Measurements from ENCODE around the gene LGALS1.
"Not testable (repeated sequence)": the region's sequence is repeated elsewhere in the genome, so short reads cannot be mapped to it uniquely, and the experiment has no call there.

LGALS1 gene

GRCh38 chr22:37715760-37716159, 40.3 kb downstream of the LGALS1 start:
- Histone ChIP-seq H3K27ac (ENCODE audit: low read length) (no peak overlapping the region), H3K4me3 (ENCODE audit: low read depth in 1 of 2, low read length in 2 of 2) (no peak overlapping the region), H3K4me2 (ENCODE audit: insufficient read depth, low read length) (no peak overlapping the region), H4K20me1 (ENCODE audit: insufficient read depth, low read length) (no peaks in the 10 kb centered on the region), H3K27me3 (ENCODE audit: insufficient read depth, low read length, poor library complexity) (no peaks in the 10 kb centered on the region), H3K4me1 (ENCODE audit: insufficient read depth, low read length) (no peaks in the 10 kb centered on the region), H3K9me3 (ENCODE audit: insufficient read depth, low read length, severe bottlenecking) (no peaks in the 10 kb centered on the region), H3K79me2 (ENCODE audit: insufficient read depth, low read length) (no peaks in the 10 kb centered on the region), H3K9ac (ENCODE audit: low read depth, low read length) (no peak overlapping the region), H2AFZ (ENCODE audit: low read depth, low read length) (no peak overlapping the region), H3K36me3 (ENCODE audit: insufficient read depth, low read length) (no peaks in the 10 kb centered on the region)
- DNase-seq (no peak), ATAC-seq (ENCODE audit: insufficient read depth, low read depth) (no peak)
- no peak for TF ChIP-seq EZH2 (IDR thresholded peaks at IDR 0.05; ENCODE audit: borderline replicate concordance, low read depth, low read length, severe bottlenecking)
- no peak for TF ChIP-seq CTCF (IDR thresholded peaks at IDR 0.05; ENCODE audit: borderline replicate concordance, extremely low read depth, low read length, poor library complexity, severe bottlenecking)

GRCh38 chr22:37716708-37717107, 41.3 kb downstream of the LGALS1 start:
- Histone ChIP-seq H2AFZ (ENCODE audit: low read depth, low read length) (no peak overlapping the region), H3K27me3 (ENCODE audit: insufficient read depth, low read length, poor library complexity) (no peaks in the 10 kb centered on the region), H3K4me3 (ENCODE audit: low read depth in 1 of 2, low read length in 2 of 2) (no peak overlapping the region), H3K4me2 (ENCODE audit: insufficient read depth, low read length) (no peak overlapping the region), H3K4me1 (ENCODE audit: insufficient read depth, low read length) (no peaks in the 10 kb centered on the region), H3K9me3 (ENCODE audit: insufficient read depth, low read length, severe bottlenecking) (no peaks in the 10 kb centered on the region), H3K79me2 (ENCODE audit: insufficient read depth, low read length) (no peaks in the 10 kb centered on the region), H3K9ac (ENCODE audit: low read depth, low read length) (no peak overlapping the region), H3K27ac (ENCODE audit: low read length) (no peak overlapping the region), H3K36me3 (ENCODE audit: insufficient read depth, low read length) (no peaks in the 10 kb centered on the region), H4K20me1 (ENCODE audit: insufficient read depth, low read length) (no peaks in the 10 kb centered on the region)
- TF ChIP-seq EZH2 (IDR thresholded peaks at IDR 0.05; ENCODE audit: borderline replicate concordance, low read depth, low read length, severe bottlenecking) (no peak), CTCF (IDR thresholded peaks at IDR 0.05; ENCODE audit: borderline replicate concordance, extremely low read depth, low read length, poor library complexity, severe bottlenecking) (no peak)
- DNase-seq (no peak), ATAC-seq (ENCODE audit: insufficient read depth, low read depth) (no peak)

GRCh38 chr22:37717235-37717634, 41.8 kb downstream of the LGALS1 start:
- H3K79me2 ChIP-seq (ENCODE audit: insufficient read depth, low read length); H3K4me1 ChIP-seq (ENCODE audit: insufficient read depth, low read length); H2AFZ ChIP-seq (ENCODE audit: low read depth, low read length); H3K9me3 ChIP-seq (ENCODE audit: insufficient read depth, low read length, severe bottlenecking); H3K9ac ChIP-seq (ENCODE audit: low read depth, low read length); H3K27me3 ChIP-seq (ENCODE audit: insufficient read depth, low read length, poor library complexity); ATAC-seq (ENCODE audit: insufficient read depth, low read depth); H3K4me2 ChIP-seq (ENCODE audit: insufficient read depth, low read length); H3K4me3 ChIP-seq (ENCODE audit: low read depth in 1 of 2, low read length in 2 of 2); H4K20me1 ChIP-seq (ENCODE audit: insufficient read depth, low read length); H3K27ac ChIP-seq (ENCODE audit: low read length); H3K36me3 ChIP-seq (ENCODE audit: insufficient read depth, low read length): not testable (repeated sequence)
- peak; percentile 18 for DNase-seq

- not testable (repeated sequence) for H3K4me1 ChIP-seq (ENCODE audit: insufficient read depth, low read length); H3K9ac ChIP-seq (ENCODE audit: low read depth, low read length); H4K20me1 ChIP-seq (ENCODE audit: insufficient read depth, low read length); DNase-seq; H3K27ac ChIP-seq (ENCODE audit: low read length); H3K27me3 ChIP-seq (ENCODE audit: insufficient read depth, low read length, poor library complexity); H3K9me3 ChIP-seq (ENCODE audit: insufficient read depth, low read length, severe bottlenecking); ATAC-seq (ENCODE audit: insufficient read depth, low read depth); H3K79me2 ChIP-seq (ENCODE audit: insufficient read depth, low read length); H3K36me3 ChIP-seq (ENCODE audit: insufficient read depth, low read length); H3K4me3 ChIP-seq (ENCODE audit: low read depth in 1 of 2, low read length in 2 of 2); H3K4me2 ChIP-seq (ENCODE audit: insufficient read depth, low read length); H2AFZ ChIP-seq (ENCODE audit: low read depth, low read length)
These were observed 42.4 kb downstream of the LGALS1 start for GRCh38 chr22:37717746-37718305.
